CD4-positive, alpha-beta T cell treated with Interferon alpha-2 for 1 hour (primary cell): ENCODE results near the gene KLRF1.
A peak's percentile ranks its signal among the peaks of the same experiment; 100 is the strongest.

Experiments used
- DNase-seq, 2 donors: peaks; one replicate each; pipeline ENCODE4 v3.0.0-alpha.2; 2020 to 2022

Gene KLRF1, protein sequence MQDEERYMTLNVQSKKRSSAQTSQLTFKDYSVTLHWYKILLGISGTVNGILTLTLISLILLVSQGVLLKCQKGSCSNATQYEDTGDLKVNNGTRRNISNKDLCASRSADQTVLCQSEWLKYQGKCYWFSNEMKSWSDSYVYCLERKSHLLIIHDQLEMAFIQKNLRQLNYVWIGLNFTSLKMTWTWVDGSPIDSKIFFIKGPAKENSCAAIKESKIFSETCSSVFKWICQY

DNA sequence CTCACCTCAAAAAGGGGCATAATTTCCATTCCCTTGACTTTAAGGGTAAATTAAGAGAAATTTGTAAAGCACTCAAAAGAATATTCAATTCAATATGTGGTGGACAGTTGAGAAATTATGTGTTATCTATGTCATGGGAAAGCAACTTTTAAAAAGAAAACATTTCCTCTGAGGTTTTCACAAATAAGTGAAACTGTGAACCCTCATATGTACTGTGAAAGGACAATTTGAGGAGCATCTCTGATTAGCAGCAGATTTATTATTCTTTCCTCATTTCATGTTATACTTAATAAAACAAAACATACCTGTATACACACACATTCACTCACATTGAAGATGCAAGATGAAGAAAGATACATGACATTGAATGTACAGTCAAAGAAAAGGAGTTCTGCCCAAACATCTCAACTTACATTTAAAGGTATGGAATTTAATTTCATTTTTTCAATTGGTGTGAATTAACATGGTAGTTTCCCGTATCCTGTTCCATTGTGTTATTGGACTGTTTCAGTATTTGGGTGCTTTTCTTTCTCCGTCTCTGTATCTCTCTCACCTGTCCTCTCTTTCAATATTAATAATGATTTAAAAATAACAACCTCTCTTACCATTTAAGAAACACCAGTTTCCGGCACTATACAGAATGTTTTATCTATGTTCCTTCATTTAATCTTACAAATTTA lies at the start of gene KLRF1:
Gene KLRF1 (plus strand): TSS at position 273 of the 680 bp plus-strand sequence. CDS start 64 bp downstream, at position 337.
- no peak for DNase-seq

DNA sequence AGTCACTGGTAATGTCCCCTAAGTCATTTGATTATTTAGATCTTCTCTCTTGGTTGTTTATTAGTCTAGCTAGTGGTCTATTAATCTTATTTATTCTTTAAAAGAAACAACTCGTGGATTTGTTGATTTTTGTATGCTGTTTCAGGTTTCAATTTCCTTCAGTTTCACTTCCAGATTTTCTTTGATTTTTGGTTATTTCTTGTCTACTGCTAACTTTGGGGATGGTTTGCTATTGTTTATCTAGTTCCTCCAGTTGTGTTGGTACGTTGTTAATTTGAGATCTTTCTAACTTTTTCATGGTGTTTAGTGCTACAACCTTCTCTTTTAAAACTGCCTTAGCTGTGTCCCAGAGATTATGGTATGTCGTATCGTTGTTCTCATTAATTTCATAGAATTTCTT lies 48.1 kb upstream of the KLRF1 start:
- DNase-seq = peak in 1 of 2 donors; percentile 25

DNA sequence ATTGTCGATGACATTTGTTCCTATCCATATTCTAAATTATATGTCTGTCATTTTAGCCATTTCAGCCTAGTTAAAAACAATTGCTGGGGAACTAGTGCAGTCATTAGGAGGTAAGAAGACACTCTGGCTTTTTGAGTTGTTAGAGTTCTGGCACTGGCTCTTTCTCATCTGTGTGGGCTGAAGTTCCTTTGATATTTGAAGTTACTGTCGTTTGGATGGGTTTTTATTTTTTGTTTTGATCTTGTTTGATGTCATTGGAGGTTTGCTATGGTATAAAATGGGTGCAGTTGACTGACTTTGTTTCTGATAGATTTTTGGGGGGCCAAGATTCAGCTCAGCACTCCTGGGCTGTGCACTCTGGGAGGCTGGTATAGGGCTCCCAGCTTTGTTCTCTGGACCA lies 45.9 kb upstream of the KLRF1 start:
- DNase-seq = no peak

DNA sequence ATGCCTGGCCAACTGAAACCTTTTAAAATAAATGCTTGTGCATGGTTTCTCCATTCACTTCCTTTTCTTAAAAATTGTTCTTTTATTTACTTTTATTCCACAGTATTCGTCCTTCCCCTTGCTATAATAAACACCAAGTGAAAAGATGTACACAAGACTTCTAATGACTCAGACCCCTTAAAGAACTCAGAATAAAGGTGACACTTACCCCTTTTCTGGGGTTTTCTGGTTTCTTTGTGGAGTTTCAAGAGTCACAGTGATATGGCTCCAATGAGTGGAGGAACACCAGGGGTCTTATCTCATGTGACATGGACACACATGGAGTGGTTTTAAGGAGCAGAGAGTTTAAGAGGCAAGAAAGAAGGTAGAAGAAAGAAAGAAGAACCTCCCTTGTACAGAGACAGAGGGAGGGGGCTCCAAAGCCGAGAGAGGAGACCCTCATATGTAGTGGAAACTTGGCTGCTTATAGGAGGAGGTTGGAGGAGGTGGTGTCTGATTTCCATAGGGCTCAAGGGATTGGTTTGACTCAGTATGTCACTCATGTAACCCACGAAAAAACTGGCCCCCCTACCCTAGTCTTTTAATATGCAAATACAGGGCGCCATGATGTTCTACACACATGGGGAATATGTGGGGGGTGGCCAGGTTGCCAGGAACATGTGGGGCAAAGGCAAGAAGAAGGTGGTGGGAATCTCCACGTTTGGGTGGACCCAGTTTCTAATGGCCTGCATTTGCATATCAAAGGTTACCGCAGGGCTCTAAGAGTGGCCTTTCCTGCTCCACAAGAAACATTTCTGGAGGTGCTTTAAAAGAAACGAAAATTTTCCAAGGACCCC lies 44.5 kb upstream of the KLRF1 start:
- DNase-seq = no peak

DNA sequence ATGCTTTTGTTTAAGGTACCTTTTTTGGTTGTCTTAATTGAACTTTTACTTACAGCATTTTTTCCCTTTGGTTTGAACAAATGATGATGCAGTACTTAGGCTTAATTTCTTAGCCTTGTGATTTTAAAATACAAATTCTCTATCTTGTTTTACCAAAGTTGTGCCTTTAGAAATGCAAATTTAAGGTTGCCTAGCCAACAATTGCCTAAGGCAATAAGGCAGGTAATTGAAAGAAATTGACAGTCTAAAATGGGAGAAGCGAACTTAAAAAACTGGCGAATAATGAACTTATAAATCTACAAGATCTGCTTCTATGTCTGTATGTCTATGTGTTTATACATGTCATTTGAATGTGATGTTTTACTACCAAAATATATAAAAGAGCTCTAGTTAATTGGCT lies 43.0 kb upstream of the KLRF1 start:
- DNase-seq = no peak

DNA sequence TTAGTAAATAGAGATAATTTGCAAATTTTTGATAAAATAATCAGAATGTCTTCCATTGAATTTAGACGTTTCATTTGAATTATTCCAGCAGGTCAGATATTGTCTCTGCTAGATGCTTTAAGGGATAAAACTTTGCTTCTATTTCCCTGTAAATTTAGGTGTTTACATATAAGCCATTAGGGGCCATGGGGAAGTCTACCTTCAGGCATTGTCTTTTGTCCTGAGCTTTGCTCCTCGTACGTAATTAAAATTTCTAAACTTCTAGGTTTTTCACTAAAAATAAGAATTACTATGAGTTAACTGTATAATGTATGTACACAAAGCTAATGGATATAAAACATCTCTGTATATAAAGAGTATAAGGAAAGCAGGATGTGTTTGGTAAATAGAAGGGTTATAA lies 42.5 kb upstream of the KLRF1 start:
- no peak for DNase-seq

DNA sequence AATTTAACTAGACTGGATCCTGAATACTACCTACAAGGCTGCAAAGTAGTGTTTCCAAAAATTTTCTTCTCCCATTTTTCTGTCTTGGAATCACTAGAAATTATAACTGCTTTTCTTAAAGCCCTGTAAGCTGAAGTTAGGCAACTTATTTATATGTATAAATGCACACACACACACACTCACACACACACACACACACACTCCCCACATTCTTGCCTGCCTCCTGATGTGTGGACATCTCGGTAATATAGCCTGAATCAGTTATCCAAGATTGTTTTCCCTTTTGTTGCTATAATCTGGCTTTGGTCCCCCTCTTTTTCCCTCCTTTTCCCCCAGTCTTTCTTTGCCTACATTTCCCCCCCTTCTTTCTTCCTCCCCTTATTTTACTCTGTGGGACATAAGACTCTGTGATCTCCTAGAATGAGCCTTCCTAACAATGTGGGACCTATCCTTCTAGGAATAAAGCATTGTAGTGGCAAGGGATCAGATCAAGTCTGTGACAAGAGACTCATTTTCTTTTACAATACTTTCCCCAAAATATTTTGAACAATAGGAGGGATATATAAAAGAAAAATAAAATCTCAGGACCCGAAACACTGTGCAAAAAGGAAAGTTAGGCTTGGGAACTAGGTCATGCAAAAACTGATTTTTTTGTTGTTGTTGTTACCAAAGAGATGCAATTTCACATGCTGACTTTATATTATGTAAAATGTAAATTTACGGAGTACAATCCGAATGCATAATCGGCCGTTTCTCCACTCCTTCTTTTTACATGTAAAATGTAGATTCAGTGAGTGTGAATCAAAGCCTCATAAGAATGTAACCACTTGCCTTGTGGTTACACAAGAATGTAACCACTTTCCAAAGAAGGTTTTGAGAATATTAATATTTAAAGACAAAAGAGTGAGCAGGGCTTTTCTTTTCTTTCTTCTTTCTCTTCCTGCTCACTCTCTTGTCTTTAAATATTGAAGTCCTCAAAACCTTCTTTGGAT lies 40.3 kb upstream of the KLRF1 start:
- no peak for DNase-seq

DNA sequence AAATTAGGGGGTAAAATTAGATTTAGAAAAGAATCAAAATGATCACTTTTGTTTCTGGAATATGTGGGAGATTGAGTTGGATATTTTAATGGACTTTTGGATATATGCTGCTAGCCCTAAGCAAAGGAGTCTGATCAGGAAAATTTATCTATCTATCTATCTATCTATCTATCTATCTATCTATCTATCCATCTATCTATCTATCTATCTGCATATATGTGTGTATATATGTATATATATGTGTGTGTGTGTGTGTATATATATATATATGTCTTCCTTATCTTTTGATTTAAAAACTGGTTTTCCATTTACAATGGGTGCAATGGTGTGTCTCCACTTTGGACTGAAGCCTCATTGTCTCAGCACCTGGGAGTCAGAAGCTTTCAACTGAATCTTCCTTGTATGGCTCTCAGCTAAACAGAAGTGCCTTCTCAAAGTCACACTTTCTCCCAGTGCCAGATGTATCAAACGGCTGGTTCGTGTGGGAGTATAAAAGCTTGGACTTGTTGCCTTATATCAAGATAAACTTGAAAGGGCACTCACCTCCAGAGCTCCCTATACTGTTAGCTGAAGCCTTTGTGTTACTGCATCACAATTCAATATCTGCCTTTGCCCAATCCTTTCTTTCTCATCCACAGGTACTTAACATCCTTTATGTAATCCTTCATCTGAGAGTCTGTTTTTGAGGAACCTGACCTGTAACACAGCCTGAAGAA lies 34.9 kb upstream of the KLRF1 start:
- DNase-seq = no peak

DNA sequence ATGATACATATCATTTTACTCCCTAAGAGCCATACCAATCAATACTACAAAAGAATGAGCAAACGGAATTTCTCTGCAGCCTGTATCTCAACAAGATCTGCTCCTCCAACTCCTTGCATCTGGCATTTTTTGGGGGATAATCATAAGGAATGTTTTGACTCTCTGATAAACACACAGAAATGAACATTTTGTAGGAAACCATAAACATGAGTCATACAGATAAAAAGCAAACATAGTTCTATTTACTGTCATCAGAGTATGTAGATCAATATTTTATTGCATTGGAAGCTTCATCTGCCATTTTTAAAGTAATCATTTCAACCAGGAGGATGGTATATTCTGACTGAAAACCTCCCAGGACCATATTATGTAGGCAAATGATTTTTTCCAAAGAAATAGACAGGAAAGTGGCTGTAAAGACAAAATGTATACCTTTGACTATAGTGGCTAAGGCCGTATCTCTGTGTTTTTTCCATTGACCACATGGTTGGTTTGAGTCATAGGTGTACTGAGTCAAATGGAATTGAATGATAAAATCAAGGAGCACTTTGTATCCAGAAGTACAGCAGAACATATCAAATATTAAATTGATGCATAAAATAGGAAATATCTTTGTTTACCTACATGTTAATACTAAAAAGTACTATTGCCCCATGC lies 34.2 kb upstream of the KLRF1 start:
- peak in 1 of 2 donors; percentile 19 for DNase-seq

DNA sequence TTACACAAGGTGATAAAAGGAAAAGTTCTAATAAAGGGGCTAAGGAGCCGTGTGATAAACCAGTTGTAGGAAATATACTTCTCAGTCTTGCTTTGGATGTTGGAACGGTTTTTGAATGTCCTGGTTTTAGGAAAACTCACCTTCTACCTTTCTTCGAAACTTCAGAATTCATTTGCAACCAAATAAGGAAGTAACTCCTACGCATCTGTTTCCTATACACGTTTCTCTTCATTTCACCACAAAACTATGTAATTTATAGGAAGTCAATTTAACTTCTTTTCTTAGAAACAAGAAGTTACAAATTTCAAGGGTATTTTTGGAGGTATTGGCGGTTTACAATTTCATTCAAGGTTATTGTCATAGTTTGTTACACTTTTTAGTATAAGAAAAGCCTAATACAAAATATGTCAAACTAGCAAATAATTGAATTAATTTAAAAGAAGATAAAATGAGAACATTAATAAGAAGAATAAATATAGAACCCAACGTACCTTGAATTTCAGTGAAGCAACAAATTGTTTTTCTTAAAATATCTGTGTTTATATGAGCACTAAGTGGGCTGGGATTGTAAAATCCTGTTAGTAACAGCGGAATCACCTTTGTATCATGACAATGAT lies 33.4 kb upstream of the KLRF1 start:
- peak in 1 of 2 donors; percentile 79 for DNase-seq

DNA sequence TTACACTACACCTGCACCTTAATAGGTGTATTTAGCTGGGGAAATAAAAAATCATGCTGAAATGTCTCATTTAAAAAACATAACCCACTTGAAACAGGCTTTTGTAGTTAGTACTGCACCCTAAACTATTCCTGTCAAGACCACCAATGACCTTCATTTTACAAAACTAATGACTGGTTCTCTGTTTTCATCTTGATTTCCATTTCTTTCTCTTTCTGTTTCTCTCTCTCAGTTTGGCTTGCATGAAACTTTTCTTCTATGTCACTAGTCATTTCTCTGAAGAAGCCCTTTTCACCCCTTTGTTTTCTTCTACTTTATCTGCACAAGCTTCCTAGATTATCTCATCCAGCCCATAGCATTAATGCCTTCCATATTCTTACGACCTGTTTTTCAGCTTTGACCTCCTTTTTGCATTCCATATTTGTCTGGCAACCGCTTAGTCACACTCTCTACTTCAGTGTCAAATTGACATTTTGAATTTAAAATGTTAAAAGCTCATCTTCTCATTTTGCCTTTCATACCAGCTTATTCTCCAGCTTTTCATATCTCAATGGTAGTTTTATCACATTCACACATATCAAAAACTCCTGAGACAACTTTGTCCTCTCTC lies 32.7 kb upstream of the KLRF1 start:
- peak in 1 of 2 donors; percentile 69 for DNase-seq

DNA sequence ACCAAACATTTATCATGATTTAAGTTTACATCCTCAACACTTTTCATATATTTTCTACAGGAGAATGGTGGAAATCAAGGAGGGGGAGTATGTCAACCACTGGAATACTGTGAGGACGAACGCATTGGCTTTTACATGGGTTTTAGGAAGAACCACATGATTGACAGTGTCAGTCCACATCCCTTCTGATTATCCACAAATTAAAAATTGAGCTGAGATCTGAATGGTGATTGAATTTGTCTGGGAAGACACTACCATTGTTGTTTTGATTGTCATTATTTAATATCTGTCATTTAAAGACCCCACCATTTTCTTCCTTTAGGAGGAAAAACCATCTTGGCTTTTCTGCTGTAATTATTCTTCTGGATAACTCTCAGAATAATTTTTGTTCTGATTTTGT lies 31.3 kb upstream of the KLRF1 start:
- DNase-seq = no peak

DNA sequence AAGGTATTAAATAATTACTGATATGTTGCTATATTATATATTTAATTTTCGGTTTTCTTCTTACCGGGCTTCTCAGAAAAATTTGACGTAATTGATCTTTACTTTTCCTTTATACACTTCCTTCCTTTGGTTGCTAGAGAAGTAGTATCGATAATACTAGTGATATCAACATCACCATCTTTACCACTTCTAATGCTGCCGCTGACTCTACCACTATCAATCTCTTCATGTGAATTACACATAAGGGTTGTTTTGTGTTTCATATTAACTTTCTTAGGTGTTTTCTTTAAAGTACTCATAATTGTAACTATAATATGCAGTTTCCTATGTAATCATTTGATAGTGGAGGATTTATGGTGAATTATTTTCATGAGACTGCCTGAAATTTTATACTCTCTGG lies 30.9 kb upstream of the KLRF1 start:
- peak; percentile 52 to 81 for DNase-seq

DNA sequence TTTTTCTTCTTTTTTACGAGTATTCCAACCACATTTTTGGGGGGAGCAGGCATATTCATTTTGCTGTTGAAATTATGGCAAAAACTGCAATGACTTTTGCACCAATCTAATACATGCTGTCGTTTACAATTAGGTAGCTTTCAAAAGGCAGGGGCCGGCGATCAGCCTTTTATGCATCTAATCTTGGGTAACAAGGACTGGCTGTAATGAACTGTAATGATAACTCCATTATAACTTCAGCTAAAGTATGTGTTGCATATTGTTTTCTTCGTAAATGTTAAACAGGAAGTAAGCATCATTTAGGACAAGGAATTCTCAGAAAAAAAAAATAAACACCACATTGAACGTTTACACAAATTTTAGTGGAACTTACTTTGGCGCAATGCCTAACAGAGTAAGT lies 30.3 kb upstream of the KLRF1 start:
- DNase-seq = peak in 1 of 2 donors; percentile 43

DNA sequence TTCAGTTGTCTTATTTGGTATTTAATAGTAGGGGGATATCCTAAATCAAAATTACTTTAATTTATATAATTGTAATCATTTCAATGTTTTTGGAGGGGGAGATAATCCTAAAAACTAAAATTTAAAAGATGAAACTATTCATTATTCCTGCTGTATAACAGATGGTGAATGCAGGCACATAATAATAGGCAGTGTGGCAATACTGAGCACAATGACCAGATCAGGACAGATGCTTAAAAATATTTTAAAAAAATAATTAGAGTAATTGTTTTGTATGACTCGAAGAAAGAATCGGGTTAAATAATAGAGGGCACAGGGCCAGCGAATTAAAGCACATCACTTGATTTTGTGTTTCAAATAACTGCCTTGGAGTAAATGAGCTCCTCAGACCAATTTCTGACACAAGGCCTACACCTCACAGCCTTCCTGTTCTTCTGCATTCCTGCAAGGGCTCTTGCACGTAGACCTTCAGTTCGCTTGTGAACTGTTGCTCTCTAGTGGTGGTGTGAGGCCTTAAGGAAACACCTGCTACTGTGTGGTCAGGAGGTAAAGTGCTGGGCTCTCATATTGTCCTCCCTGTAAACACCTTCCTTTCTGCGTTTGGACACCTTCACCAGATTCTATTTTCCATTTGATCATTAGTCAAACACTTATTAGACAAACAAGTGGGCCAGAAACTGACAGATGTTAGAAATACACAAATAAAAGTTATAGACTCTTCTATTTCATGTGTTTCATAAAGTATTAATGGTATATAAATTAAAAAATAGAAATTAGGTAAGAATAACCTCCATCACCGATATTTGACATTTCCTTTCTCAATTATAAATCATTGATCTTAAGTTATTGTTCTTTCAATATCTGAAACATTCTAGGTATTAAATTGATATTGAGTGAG lies 29.3 kb upstream of the KLRF1 start:
- peak; percentile 85 to 88 for DNase-seq

DNA sequence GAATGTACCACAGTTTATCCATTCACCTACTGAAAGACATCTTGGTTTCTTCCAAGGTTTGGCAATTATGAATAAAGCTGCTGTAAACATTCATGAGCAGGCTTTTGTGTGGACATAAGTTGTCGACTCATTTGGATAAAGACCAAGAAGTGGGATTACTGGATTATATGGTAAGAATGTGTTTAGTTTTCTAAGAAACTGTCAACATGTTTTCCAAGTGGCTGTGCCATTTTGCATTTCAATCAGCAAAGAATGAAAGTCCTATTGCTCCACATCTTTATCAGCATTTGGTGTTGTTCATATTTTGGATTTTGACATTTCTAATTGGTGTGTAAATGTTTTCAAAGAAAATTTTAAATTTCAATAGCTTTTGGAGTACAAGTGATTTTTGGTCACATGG lies 27.3 kb upstream of the KLRF1 start:
- DNase-seq = no peak

DNA sequence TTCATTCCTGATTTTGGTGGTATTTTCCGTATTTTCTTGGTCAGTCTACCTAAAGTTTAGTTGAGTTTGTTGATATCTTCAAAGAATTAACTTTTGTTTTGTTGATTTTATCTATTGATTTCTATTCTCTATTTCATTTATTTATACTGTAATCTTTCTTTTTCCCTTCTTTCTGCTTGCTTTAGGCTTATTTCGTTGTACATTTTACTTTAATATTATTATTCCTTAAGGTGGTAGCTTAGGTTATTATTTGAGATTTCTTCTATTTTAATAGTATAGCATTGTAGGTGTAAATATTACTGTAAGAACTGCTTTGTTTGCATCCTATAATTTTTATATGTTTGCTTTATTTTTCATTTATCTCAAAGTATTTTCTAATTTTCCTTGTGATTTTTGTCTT lies 21.4 kb upstream of the KLRF1 start:
- no peak for DNase-seq

DNA sequence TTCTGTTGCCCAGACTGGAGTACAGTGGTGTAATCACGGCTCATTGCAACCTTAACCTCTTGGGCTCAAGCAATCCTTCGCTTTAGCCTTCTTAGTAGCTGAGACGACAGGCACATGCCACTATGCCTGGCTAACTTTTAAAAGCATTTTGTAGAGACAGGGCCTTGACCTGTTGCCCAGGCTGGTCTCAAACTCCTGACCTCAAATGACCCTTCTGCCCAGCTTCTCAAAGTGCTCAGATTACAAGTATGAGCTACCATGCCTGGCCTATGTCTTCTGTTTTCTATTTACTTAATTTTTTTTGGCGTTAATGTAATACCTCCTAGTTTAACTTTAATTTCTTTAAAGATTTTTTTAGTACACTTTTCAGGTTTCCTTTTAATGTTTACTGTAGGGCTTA lies 20.6 kb upstream of the KLRF1 start:
- no peak for DNase-seq

DNA sequence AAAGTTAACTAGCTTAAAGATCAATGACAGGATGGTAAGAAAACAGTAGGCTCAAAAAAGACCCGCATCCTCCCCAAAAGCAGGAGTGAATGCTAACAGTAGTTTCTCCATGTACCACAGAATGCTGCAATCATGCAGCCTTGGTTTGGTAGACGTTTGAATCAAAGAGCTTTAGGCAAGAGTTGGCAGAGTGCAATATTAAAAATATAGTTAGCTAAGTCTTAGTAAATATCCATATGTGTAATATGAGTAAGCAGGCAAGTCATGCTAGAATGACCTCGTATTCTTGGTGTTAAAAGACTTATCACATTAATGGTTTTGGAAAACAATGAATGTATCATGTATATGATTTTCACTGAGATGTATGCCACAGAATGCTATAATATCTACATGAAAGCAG lies 18.8 kb upstream of the KLRF1 start:
- DNase-seq = no peak
